Kidney epithelial cell (primary cell): ENCODE data around the gene COBL. TPM values are rescaled to one million over a fixed set of nuclear protein-coding genes. Genes with fewer than 3 reads are reported as not detected.

Experiments used
- DNase-seq: peaks from one replicate; pipeline ENCODE4 v3.0.0-alpha.2; 2010; ENCODE audit warnings: low read depth
- H3K27me3 ChIP-seq: 2 replicates; pipeline ENCODE4 v1.6.0; 2011; ENCODE audit warnings: low read length; ENCODE audit not compliant: control insufficient read depth, insufficient read depth
- H3K36me3 ChIP-seq: 2 replicates; pipeline ENCODE4 v1.5.1; 2011; ENCODE audit warnings: low read length; ENCODE audit not compliant: control insufficient read depth, insufficient read depth
- H3K4me3 ChIP-seq: 2 replicates; pipeline ENCODE4 v1.5.1; 2011; ENCODE audit warnings: low read depth, mild to moderate bottlenecking, control low read depth, low read length
- CTCF ChIP-seq: IDR thresholded peaks from 2 replicates; pipeline ENCODE4 v1.5.1; 2011; ENCODE audit warnings: mild to moderate bottlenecking, moderate library complexity, low read length, control low read depth, inconsistent platforms; ENCODE audit not compliant: insufficient read depth, poor library complexity, severe bottlenecking
- total RNA-seq: library from RNA; depleted of rRNA; stranded (reverse); fragments of >200 nt; gene quantifications from 2 replicates; pipeline ENCODE4 v1.2.3, GENCODE V29; 2015

COBL gene
- total RNA-seq, 1 donor from 2014 or later: 7.1 TPM

GRCh38 chr7:51269321-51269720, 47.3 kb downstream of the COBL start:
- H3K4me3 ChIP-seq: no peak overlapping the region
- H3K27me3 ChIP-seq: no peaks in the 10 kb centered on the region
- no peak for DNase-seq
- no peak for TF ChIP-seq CTCF
- H3K36me3 ChIP-seq: no peaks in the 10 kb centered on the region

- no peak for TF ChIP-seq CTCF
- H3K4me3 ChIP-seq: no peak overlapping the region
These were observed 47.8 kb downstream of the COBL start for GRCh38 chr7:51268859-51269258.

GRCh38 chr7:51267169-51267568, 49.4 kb downstream of the COBL start:
- no peak overlapping the region for H3K4me3 ChIP-seq
- H3K27me3 ChIP-seq: no peaks in the 10 kb centered on the region
- no peaks in the 10 kb centered on the region for H3K36me3 ChIP-seq
- TF ChIP-seq CTCF: no peak
- DNase-seq: no peak

More at GRCh38 chr7:51268859-51269258, 47.8 kb downstream of the COBL start:
- H3K27me3 ChIP-seq: no peaks in the 10 kb centered on the region
- no peak for DNase-seq
- no peaks in the 10 kb centered on the region for H3K36me3 ChIP-seq

GRCh38 chr7:51265066-51265907, 51.3 kb downstream of the COBL start:
- Histone ChIP-seq H3K36me3 (no peaks in the 10 kb centered on the region), H3K27me3 (no peaks in the 10 kb centered on the region), H3K4me3 (no peak overlapping the region)
- no peak for TF ChIP-seq CTCF
- DNase-seq: no peak

GRCh38 chr7:51263631-51264484, 52.8 kb downstream of the COBL start:
- DNase-seq: no peak

More at GRCh38 chr7:51263631-51264484, 52.8 kb downstream of the COBL start:
- Histone ChIP-seq H3K36me3 (no peaks in the 10 kb centered on the region), H3K27me3 (no peaks in the 10 kb centered on the region), H3K4me3 (no peak overlapping the region)
- no peak for TF ChIP-seq CTCF
